SK-N-SH treated with all-trans-retinoic acid at 6 μM for 48 hours (cell line): ENCODE measurements around the gene IL7R.

Source experiments
- ATAC-seq: fragments of 200-7000 bp; cut with Tn5 transposase; 3 replicates; pipeline ENCODE4 v1.9.1; 2020; ENCODE audit warnings: mild to moderate bottlenecking, moderate library complexity
- BACH2 ChIP-seq: fragments of 250-450 bp; sonication (Bioruptor Pico); IDR thresholded peaks from 2 replicates; pipeline ENCODE4 v1.9.0; 2021; ENCODE audit warnings: mild to moderate bottlenecking, borderline replicate concordance
- CREB5 ChIP-seq: fragments of 250-450 bp; sonication (Bioruptor Pico); IDR thresholded peaks from 2 replicates; pipeline ENCODE4 v1.5.1; 2020; ENCODE audit warnings: low read depth, mild to moderate bottlenecking, moderate library complexity
- CSDC2 ChIP-seq: fragments of 250-450 bp; sonication (Bioruptor Pico); IDR thresholded peaks from 2 replicates; pipeline ENCODE4 v1.5.0; 2020; ENCODE audit warnings: mild to moderate bottlenecking, moderate library complexity
- CSRNP3 ChIP-seq: fragments of 250-450 bp; sonication (Bioruptor Pico); IDR thresholded peaks from 2 replicates; pipeline ENCODE4 v1.5.1; 2021; ENCODE audit warnings: mild to moderate bottlenecking, moderate library complexity
- ESRRG ChIP-seq: fragments of 250-450 bp; sonication (Bioruptor Pico); IDR thresholded peaks from 2 replicates; pipeline ENCODE4 v1.6.1; 2021; ENCODE audit warnings: mild to moderate bottlenecking
- GLIS3 ChIP-seq: fragments of 250-450 bp; sonication (Bioruptor Pico); IDR thresholded peaks from 2 replicates; pipeline ENCODE4 v1.5.0; 2020; ENCODE audit warnings: mild to moderate bottlenecking, moderate library complexity
- ISL1 ChIP-seq: fragments of 250-450 bp; sonication (Bioruptor Pico); IDR thresholded peaks from 2 replicates; pipeline ENCODE4 v2.1.2; 2022; ENCODE audit warnings: mild to moderate bottlenecking, moderate library complexity
- OSR1 ChIP-seq: fragments of 250-450 bp; sonication (Bioruptor Pico); IDR thresholded peaks from 2 replicates; pipeline ENCODE4 v1.8.0; 2022; ENCODE audit warnings: moderate library complexity, mild to moderate bottlenecking, inconsistent platforms
- PATZ1 ChIP-seq: fragments of 250-450 bp; sonication (Bioruptor Pico); IDR thresholded peaks from 2 replicates; pipeline ENCODE4 v1.8.0; 2020; ENCODE audit warnings: mild to moderate bottlenecking, moderate library complexity, borderline replicate concordance
- POU6F1 ChIP-seq: fragments of 250-450 bp; sonication (Bioruptor Pico); IDR thresholded peaks from 2 replicates; pipeline ENCODE4 v1.8.0; 2021; ENCODE audit warnings: low read depth, mild to moderate bottlenecking, moderate library complexity, borderline replicate concordance
- PPARA ChIP-seq: fragments of 250-450 bp; sonication (Bioruptor Pico); IDR thresholded peaks from 2 replicates; pipeline ENCODE4 v1.5.0; 2020; ENCODE audit warnings: mild to moderate bottlenecking, borderline replicate concordance
- RARB ChIP-seq: fragments of 250-450 bp; sonication (Bioruptor Pico); IDR thresholded peaks from 2 replicates; pipeline ENCODE4 v1.8.0; 2021; ENCODE audit warnings: mild to moderate bottlenecking, moderate library complexity
- SNAI2 ChIP-seq: fragments of 250-450 bp; sonication (Bioruptor Pico); IDR thresholded peaks from 2 replicates; pipeline ENCODE4 v1.5.0; 2020; ENCODE audit warnings: mild to moderate bottlenecking, moderate library complexity
- TCF4 ChIP-seq: fragments of 250-450 bp; sonication (Bioruptor Pico); IDR thresholded peaks from 2 replicates; pipeline ENCODE4 v1.8.0; 2021; ENCODE audit warnings: mild to moderate bottlenecking, moderate library complexity, borderline replicate concordance
- ZC3H10 ChIP-seq: fragments of 250-450 bp; sonication (Bioruptor Pico); IDR thresholded peaks from 2 replicates; pipeline ENCODE4 v1.5.1; 2021; ENCODE audit warnings: mild to moderate bottlenecking, moderate library complexity
- ZFP30 ChIP-seq: fragments of 450-650 bp; formaldehyde crosslinking; IDR thresholded peaks from 2 replicates; pipeline ENCODE4 v1.5.0; 2022; ENCODE audit warnings: mild to moderate bottlenecking, moderate library complexity
- ZNF565 ChIP-seq: fragments of 450-650 bp; formaldehyde crosslinking; conservative IDR thresholded peaks from 2 replicates; pipeline ENCODE4 v1.5.0; 2020; ENCODE audit warnings: low read depth, mild to moderate bottlenecking, moderate library complexity
- ZNF70 ChIP-seq: fragments of 450-650 bp; formaldehyde crosslinking; IDR thresholded peaks from 2 replicates; pipeline ENCODE4 v1.5.0; 2020; ENCODE audit warnings: mild to moderate bottlenecking, moderate library complexity
- ZNF8 ChIP-seq: fragments of 450-650 bp; formaldehyde crosslinking; IDR thresholded peaks from 2 replicates; pipeline ENCODE4 v1.5.0; 2020; ENCODE audit warnings: mild to moderate bottlenecking, moderate library complexity

IL7R gene

GRCh38 chr5:35821513-35821912 is 35.2 kb upstream of the IL7R start:
- no peak for ATAC-seq
- TF ChIP-seq OSR1 (CRISPR knock-in tag) = no peak
- no peak for TF ChIP-seq ESRRG (CRISPR knock-in tag)
- no peak for TF ChIP-seq CSRNP3 (CRISPR knock-in tag)
- no peak for TF ChIP-seq ZNF8
- no peak for TF ChIP-seq RARB (CRISPR knock-in tag)
- TF ChIP-seq CSDC2 = no peak
- TF ChIP-seq SNAI2 (CRISPR knock-in tag) = no peak
- no peak for TF ChIP-seq GLIS3
- no peak for TF ChIP-seq ZNF565 (CRISPR knock-in tag)
- TF ChIP-seq POU6F1 (CRISPR knock-in tag) = no peak
- TF ChIP-seq PPARA (CRISPR knock-in tag) = no peak
- no peak for TF ChIP-seq BACH2 (CRISPR knock-in tag)
- no peak for TF ChIP-seq CREB5 (CRISPR knock-in tag)
- TF ChIP-seq ZC3H10 = no peak
- no peak for TF ChIP-seq PATZ1 (CRISPR knock-in tag)
- no peak for TF ChIP-seq ZFP30 (CRISPR knock-in tag)
- no peak for TF ChIP-seq TCF4
- no peak for TF ChIP-seq ZNF70
- TF ChIP-seq ISL1 (CRISPR knock-in tag) = no peak
- TF ChIP-seq, all 23 proteins: peak for 0

GRCh38 chr5:35822511-35822910 is 34.2 kb upstream of the IL7R start:
- TF ChIP-seq ISL1 (CRISPR knock-in tag) (no peak), POU6F1 (CRISPR knock-in tag) (no peak), TCF4 (no peak), PATZ1 (CRISPR knock-in tag) (no peak), CSRNP3 (CRISPR knock-in tag) (no peak), ESRRG (CRISPR knock-in tag) (no peak), ZFP30 (CRISPR knock-in tag) (no peak), ZC3H10 (no peak), GLIS3 (no peak)
- no peak for ATAC-seq
